ENCODE results near the gene GABPB2. TPM values are rescaled to one million over a fixed set of nuclear protein-coding genes. Genes with fewer than 3 reads are reported as not detected.

The GABPB2 gene
- total RNA-seq, 2 donors from 2014 or later = 5.8 to 11.7 TPM

DNA sequence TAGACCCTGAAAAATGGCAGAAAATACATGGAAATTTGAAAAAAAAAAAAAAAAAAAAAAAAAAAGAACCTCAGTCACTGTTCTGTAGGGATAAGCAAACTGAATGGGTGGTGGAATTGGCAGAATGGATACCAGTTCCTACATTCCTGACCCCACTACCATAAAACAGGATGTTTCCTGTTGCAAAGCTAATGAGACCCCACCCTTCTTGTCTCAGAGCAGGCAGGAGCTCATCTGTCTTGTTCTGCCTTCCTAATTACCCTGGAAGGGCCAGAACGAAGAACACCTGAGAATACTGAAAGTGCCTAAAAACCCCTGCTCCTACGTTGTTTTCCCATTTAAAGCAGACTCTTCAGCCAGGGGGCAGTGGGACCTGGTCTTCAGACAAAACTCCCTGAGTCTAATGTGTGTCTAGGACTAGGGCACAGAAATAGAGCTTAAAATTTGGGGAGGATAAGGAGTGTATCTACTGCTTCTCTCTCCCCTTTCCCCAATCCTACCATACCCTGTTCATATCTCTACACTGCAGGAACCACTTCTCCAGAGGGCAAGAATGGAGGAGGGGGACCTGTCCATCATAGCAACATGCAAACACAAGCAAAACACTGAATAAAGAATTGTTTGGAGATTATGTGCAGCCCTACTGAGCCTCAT is 19.1 kb upstream of the GABPB2 start:
- H3K4me1 Mint-ChIP-seq = peaks cover 24% of the 10 kb centered on the region
- no peaks in the 10 kb centered on the region for H3K27me3 Mint-ChIP-seq
- H3K4me3 Mint-ChIP-seq = no peak overlapping the region
- ATAC-seq (replicated peaks) = no peak
- no peaks in the 10 kb centered on the region for H3K9me3 Mint-ChIP-seq
- peak overlapping the region; percentile 80 for H3K27ac Mint-ChIP-seq
- H3K36me3 Mint-ChIP-seq (ENCODE audit: low read depth) = peaks cover 68% of the 10 kb centered on the region

DNA sequence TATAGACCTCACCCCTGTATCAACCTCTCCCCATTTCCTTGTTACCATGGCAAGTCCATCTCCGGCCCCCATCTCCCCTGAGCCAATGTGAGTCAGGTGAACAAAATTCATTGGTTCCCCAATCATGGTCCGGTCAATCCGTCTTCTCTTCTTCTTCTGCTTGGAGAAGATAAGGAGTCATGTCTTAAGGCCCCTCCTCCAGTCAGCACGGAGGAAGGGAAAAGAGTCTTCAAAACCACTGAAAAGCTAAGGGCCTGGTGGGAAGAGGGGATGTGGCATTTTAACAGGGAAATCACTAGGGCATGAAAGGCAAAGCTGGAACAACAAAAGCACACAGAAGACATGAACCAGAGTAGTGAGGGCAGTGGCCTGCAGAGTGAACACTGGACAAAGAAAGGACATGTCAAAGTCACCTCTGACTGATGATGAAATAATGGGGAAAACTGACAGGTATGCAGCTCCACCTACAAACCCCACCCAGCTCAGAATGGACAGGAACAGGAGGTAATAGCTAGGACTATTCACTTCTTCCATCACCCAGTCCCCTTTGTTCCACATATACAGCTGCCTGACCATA is 15.5 kb upstream of the GABPB2 start:
- H3K9me3 Mint-ChIP-seq = no peaks in the 10 kb centered on the region
- no peak for ATAC-seq (replicated peaks)
- peaks cover 23% of the 10 kb centered on the region for H3K4me1 Mint-ChIP-seq
- peak overlapping the region; percentile 97 for H3K4me3 Mint-ChIP-seq
- no peaks in the 10 kb centered on the region for H3K27me3 Mint-ChIP-seq
- peaks cover 96% of the 10 kb centered on the region for H3K36me3 Mint-ChIP-seq (ENCODE audit: low read depth)
- H3K27ac Mint-ChIP-seq = peak overlapping the region; percentile 99

DNA sequence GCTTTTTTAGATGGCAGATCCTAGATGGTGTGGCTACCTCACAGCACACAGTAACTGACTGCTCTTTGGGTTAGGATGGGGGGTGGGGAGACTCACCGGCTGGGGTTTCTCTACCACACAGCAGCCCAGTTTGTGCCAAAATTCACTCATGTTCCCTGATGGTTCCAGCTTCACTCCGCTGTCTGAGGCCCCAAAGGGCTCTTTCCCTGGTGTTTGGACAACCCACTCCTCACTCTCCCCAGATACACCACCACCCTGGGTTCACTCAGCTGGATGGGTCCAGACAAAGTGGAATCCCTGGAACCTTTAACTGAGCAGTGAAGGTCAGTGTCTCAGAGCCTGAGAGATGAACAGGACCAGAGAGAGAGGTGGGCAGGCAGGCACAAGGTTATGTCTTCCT is 15.0 kb upstream of the GABPB2 start:
- H3K9me3 Mint-ChIP-seq = no peaks in the 10 kb centered on the region
- no peaks in the 10 kb centered on the region for H3K27me3 Mint-ChIP-seq
- peaks cover 23% of the 10 kb centered on the region for H3K4me1 Mint-ChIP-seq
- ATAC-seq (replicated peaks) = no peak
- peaks cover 91% of the 10 kb centered on the region for H3K36me3 Mint-ChIP-seq (ENCODE audit: low read depth)
- H3K4me3 Mint-ChIP-seq = peak overlapping the region; percentile 97
- H3K27ac Mint-ChIP-seq = peak overlapping the region; percentile 99

DNA sequence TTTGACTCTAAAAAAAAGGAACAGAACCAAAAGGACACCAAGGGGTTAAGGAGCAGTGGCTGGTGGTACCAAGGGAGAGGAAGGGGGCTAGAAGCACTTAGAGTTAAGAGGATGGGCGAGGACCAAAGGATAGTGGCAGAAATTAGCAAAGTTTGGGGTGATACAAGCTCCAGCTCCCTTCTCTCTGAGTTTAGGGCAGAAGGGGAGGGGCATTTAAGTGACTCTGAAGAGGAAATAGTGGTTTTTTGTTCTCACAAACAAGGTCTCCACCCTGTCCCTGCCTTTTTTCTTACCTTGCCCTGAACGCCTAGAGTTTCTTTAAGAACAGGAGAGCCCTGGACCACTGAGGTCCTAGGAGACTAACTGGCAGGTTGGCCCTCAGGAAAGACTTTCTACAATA is 14.4 kb upstream of the GABPB2 start:
- Mint-ChIP-seq H3K9me3 (no peaks in the 10 kb centered on the region), H3K27ac (peak overlapping the region; percentile 99), H3K4me3 (peak overlapping the region; percentile 97), H3K27me3 (no peaks in the 10 kb centered on the region), H3K36me3 (ENCODE audit: low read depth) (peaks cover 85% of the 10 kb centered on the region), H3K4me1 (peaks cover 24% of the 10 kb centered on the region)
- no peak for ATAC-seq (replicated peaks)

DNA sequence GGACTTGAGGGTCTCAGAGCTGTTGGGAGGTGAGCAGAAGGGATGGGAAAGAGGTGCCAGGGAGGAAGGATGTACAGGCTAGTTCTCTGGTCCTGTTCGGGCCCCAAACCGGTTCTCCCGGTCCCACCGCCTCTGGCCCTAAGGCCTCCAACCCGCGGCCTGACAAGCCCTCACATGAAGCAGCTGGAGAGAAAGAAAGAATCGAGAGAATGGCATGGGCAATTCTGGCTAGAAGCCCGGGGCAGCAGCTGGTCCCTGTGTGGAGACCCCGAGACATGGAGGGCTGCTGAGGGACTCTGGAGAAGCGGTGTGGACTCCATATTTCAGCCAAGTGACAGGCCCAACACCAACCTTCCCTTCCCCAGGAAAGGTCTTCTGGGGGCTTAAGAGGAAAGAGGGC is 11.9 kb upstream of the GABPB2 start:
- no peak for ATAC-seq (replicated peaks)

DNA sequence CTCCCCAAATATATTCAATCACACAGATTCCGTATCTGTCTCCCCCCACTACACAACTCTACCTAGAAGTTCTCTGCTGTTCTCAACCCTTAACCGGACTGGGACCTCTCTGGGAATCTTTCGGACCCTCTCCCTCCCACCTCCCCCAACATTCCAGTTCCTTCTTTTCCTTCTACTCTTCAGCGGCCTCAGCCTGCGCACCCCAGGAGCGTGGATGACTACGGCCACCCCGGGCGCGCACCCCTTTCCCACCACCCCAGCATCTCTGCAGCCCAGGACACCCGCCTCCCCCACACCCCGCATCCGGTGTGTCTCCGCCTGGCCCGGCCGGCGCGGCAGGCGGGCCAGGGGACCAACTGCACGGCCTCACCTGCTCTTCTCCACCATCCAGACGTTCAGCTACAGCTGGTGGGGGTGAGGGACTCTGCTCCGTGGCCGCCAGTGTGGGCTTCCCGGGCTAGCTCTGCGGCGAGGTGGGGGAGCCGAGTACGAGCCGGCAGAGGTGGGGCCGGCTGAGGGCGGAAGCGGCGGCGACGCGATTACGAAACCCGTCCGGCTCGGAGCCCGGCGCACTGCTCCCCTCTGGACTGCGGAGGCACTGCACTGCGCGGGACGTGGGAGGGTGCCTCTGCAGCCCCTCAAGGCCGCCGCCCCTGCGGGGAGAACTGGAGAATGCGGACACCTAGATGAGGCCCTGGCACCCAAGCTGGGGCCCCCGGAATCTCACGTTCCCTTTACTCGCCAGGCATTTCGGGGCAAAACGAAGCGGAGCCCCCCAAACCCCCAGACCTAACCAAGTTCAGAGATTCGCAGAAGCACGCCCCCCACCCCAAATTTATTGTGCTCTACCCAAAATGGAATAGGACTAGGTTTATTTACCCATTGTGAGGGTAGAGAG is 11.2 kb upstream of the GABPB2 start, which contains the start of gene CDC42SE1:
Gene CDC42SE1, minus strand, starts transcription at position 514 of the 898 bp plus-strand sequence. CDS start 3,892 bp downstream, outside the sequence.
- peaks cover 32% of the 10 kb centered on the region for H3K4me1 Mint-ChIP-seq
- H3K36me3 Mint-ChIP-seq (ENCODE audit: low read depth) = peaks cover 53% of the 10 kb centered on the region
- H3K4me3 Mint-ChIP-seq = peak within 1 kb of the TSS; percentile 97

More for the DNA sequence above, 11.9 kb upstream of the GABPB2 start:
- peak overlapping the region; percentile 99 for H3K27ac Mint-ChIP-seq
- peaks cover 32% of the 10 kb centered on the region for H3K4me1 Mint-ChIP-seq
- no peaks in the 10 kb centered on the region for H3K27me3 Mint-ChIP-seq
- peaks cover 60% of the 10 kb centered on the region for H3K36me3 Mint-ChIP-seq (ENCODE audit: low read depth)
- no peaks in the 10 kb centered on the region for H3K9me3 Mint-ChIP-seq
- H3K4me3 Mint-ChIP-seq = peak overlapping the region; percentile 97

DNA sequence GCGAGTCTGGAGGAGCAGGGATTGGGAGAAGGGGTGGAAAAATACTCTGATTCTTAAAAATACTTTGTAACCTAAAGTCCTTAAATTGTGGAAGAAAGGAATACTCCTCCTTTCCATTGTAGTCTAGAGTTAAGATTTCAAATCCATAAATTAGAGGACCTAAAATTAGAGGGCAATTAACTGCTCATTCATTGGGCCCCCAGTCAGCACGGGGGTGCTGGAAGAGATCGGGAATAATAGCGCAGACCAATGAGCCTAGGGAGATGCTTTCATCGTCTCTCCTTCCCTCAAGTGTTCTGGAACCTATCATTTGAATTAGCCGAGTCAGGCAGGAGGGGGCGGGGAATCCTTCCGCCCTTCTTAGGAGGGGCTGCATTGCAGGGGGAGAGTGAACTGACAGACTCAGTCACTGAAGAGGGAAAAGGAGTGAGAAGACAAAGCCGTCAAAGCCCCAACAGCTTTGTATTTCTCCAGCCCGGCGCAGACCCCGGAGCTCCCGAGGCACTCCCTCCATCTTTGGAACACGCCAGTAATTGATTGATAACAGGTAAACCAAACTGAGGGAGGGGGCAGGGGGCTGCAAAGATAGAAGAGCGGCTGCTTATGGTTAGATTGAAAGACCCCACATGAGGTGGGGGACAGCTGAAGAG is 10.4 kb upstream of the GABPB2 start, which contains the start of gene MLLT11:
Gene MLLT11, plus strand, starts transcription at position 391 of the 650 bp plus-strand sequence. CDS start 6,828 bp downstream, outside the sequence.
- peaks cover 46% of the 10 kb centered on the region for H3K36me3 Mint-ChIP-seq (ENCODE audit: low read depth)
- H3K27ac Mint-ChIP-seq = peak within 1 kb of the TSS; percentile 99
- peaks cover 27% of the 10 kb centered on the region for H3K4me1 Mint-ChIP-seq
- no peaks in the 10 kb centered on the region for H3K27me3 Mint-ChIP-seq
- ATAC-seq (replicated peaks) = no peak
- peak within 1 kb of the TSS; percentile 97 for H3K4me3 Mint-ChIP-seq
- H3K9me3 Mint-ChIP-seq = no peaks in the 10 kb centered on the region

More for the DNA sequence above, 11.2 kb upstream of the GABPB2 start, which contains the start of gene CDC42SE1:
- ATAC-seq (replicated peaks) = peak; percentile 77
- Mint-ChIP-seq H3K9me3 (no peaks in the 10 kb centered on the region), H3K27ac (peak within 1 kb of the TSS; percentile 99), H3K27me3 (no peaks in the 10 kb centered on the region)

DNA sequence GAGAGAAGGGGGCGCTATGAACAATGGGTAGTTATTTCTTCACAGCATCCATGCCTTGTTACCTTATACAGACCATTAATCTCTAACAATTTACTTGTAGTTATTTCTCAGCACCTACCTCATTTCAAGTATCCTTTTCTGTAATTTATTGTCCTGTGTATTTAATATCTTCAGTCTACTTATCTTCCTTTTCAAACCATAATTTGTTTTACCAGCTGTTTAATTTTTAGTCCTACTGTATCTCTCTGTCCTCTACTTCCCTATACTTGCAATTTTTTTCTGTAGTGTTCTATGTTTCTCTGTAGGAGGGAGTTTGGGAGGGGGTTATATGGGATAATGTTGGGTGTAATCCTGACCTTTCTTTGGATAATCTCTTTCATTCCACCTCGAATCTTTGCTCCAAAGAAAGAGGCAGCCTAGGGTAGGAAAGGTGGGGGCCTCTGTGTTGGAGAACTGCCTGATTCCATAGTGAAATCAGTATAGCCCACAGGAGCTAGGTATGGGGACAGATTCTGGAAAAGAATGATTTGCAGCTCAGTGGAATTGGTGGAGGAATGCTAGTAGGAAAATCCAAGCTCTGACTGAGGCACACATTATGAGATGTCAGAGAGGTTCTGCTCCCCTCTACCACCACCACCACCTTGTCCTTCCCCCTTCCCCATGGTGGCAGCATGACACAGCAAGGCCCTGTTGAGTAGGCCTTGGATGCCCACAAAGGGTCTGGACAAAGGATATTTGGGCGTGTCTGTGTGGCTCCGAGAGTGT is 9.7 kb upstream of the GABPB2 start:
- peak overlapping the region; percentile 99 for H3K27ac Mint-ChIP-seq
- H3K4me1 Mint-ChIP-seq = peaks cover 22% of the 10 kb centered on the region

DNA sequence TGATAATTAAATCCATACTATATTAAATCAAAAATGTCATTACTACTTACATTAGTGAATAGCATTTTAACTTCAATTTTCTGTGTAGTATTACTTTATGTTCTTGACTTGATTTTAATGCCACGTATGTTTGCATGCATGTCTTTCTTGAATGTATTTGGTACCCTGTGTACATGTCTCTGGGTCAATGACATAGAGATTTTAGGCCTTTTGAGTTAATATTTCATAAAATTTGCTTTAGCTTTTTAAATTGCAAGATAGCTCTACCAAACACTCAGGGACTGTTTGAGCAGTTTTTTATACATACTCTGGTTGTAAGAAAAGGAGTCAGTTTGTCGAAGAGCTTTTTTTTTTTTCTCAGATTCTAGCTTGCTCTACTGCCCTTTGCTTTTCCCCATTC is 8.9 kb upstream of the GABPB2 start:
- no peak overlapping the region for H3K4me3 Mint-ChIP-seq
- H3K4me1 Mint-ChIP-seq = peaks cover 13% of the 10 kb centered on the region

More for the DNA sequence above, 9.7 kb upstream of the GABPB2 start:
- Mint-ChIP-seq H3K4me3 (peak overlapping the region; percentile 97), H3K27me3 (no peaks in the 10 kb centered on the region), H3K36me3 (ENCODE audit: low read depth) (peaks cover 38% of the 10 kb centered on the region), H3K9me3 (no peaks in the 10 kb centered on the region)
- no peak for ATAC-seq (replicated peaks)

DNA sequence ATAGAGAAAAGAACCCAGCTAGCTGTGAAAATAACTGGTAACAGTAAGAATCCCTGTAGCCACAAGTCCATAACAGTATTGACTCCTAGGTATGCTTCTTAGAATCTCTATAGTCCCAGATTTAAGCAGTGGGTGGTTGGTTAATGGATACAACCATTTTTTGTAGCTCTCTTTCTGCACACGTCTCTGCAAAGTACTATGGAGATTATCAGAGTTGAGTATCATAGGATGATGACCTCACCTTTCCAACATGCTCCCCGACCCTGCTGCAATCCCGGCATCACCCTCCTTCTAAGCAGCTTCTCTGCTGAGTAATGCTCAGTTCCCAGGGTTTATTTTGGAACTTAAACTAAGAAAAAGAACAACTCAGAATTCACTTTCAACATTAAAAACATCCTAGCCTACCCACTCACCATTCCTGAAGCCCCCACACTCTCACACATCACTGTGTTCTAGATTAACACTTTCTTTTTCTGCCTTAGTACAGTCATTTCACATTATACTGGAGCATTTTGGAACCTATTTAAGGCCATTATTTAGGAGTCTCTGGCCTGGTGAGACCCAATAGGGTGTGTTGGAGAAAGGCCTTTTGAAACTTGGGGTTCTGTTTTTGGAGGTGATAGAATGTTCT is 7.7 kb upstream of the GABPB2 start:
- H3K9me3 Mint-ChIP-seq = no peaks in the 10 kb centered on the region
- ATAC-seq (replicated peaks) = no peak
- H3K27ac Mint-ChIP-seq = no peak overlapping the region
- H3K4me1 Mint-ChIP-seq = peaks cover 9% of the 10 kb centered on the region
- peaks cover 23% of the 10 kb centered on the region for H3K36me3 Mint-ChIP-seq (ENCODE audit: low read depth)
- H3K4me3 Mint-ChIP-seq = peak overlapping the region; percentile 17
- H3K27me3 Mint-ChIP-seq = no peaks in the 10 kb centered on the region

More for the DNA sequence above, 8.9 kb upstream of the GABPB2 start:
- H3K27ac Mint-ChIP-seq = no peak overlapping the region
- H3K27me3 Mint-ChIP-seq = no peaks in the 10 kb centered on the region
- H3K36me3 Mint-ChIP-seq (ENCODE audit: low read depth) = peaks cover 30% of the 10 kb centered on the region
- H3K9me3 Mint-ChIP-seq = no peaks in the 10 kb centered on the region
- no peak for ATAC-seq (replicated peaks)

DNA sequence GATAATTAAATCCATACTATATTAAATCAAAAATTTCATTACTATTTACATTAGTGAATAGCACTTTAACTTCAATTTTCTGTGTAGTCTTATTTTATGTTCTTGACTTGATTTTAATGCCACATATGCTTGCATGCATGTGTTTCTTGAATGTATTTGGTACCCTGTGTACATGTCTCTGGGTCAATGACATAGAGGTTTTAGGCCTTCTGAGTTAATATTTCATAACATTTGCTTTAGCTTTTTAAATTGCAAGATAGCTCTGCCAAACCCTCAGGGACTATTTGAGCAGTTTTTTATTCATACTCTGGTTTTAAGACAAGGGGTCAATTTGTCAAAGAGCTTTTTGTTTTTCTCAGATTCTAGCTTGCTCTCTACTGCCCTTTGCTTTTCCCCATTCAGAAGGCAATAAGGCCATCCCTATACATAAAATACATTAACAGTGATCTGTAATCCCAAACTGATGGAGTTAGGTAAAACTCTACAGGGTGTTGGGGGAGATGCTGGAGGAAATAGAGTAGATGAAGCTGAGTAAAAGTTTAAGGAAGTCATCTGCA is 5.4 kb upstream of the GABPB2 start:
- Mint-ChIP-seq H3K4me1 (peaks cover 9% of the 10 kb centered on the region), H3K36me3 (ENCODE audit: low read depth) (peaks cover 7% of the 10 kb centered on the region), H3K4me3 (no peak overlapping the region), H3K27me3 (no peaks in the 10 kb centered on the region), H3K27ac (no peak overlapping the region), H3K9me3 (no peaks in the 10 kb centered on the region)
- no peak for ATAC-seq (replicated peaks)

DNA sequence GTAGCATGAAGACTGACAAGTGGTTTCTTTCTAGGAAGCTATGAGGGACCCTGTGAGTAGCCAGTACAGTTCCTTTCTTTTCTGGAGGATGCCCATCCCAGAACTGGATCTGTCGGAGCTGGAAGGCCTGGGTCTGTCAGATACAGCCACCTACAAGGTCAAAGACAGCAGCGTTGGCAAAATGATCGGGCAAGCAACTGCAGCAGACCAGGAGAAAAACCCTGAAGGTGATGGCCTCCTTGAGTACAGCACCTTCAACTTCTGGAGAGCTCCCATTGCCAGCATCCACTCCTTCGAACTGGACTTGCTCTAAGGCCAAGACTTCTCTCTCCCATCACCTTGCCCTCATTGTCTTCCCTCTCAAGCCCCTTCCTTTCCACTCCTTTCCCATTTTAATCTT is 3.4 kb upstream of the GABPB2 start:
- no peak overlapping the region for H3K4me3 Mint-ChIP-seq
- H3K27me3 Mint-ChIP-seq = no peaks in the 10 kb centered on the region
- no peak for ATAC-seq (replicated peaks)
- H3K27ac Mint-ChIP-seq = peak overlapping the region; percentile 47
- H3K36me3 Mint-ChIP-seq (ENCODE audit: low read depth) = peaks cover 15% of the 10 kb centered on the region
- H3K9me3 Mint-ChIP-seq = no peaks in the 10 kb centered on the region
- H3K4me1 Mint-ChIP-seq = peaks cover 5% of the 10 kb centered on the region

DNA sequence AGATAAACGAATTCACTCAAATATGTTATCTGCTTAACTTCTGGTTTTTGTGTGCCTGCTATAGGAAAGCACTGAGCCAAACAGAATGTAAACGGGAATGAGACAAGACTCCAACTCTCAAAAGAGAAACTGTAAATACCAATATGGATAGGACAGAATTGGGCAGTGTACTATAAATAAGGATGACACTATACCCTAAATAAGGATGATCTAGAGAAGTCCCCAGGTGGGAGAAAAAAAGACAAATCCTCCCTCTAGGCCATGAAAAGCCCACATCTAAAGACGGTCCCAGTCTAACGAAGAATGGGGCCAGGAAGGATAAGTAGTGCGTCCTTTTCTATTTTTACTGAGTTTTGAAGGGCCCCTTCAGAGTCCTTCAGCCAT is 1.5 kb upstream of the GABPB2 start:
- H3K4me1 Mint-ChIP-seq = no peaks in the 10 kb centered on the region
- H3K27me3 Mint-ChIP-seq = no peaks in the 10 kb centered on the region
- H3K36me3 Mint-ChIP-seq (ENCODE audit: low read depth) = peaks cover 20% of the 10 kb centered on the region
- no peaks in the 10 kb centered on the region for H3K9me3 Mint-ChIP-seq
- peak overlapping the region; percentile 98 for H3K4me3 Mint-ChIP-seq
- ATAC-seq (replicated peaks) = no peak
- H3K27ac Mint-ChIP-seq = peak overlapping the region; percentile 62
